Dermis blood vessel endothelial cell (primary cell): ENCODE measurements around the gene LYRM4. TPM values are rescaled to one million over a fixed set of nuclear protein-coding genes. Genes with fewer than 3 reads are reported as not detected.

Source experiments
- DNase-seq: peaks from one replicate; pipeline ENCODE4 v3.0.0; 2010
- total RNA-seq: library from RNA; depleted of rRNA; stranded (reverse); fragments of >200 nt; gene quantifications from 2 replicates; pipeline ENCODE4 v1.2.3, GENCODE V29; 2014

Gene LYRM4
- total RNA-seq, 1 donor from 2014 or later: 18.5 TPM

- DNase-seq: no peak
Measured at GRCh38 chr6:5241252-5241651, 19.5 kb downstream of the LYRM4 start.

GRCh38 chr6:5238336-5238735 lies 22.4 kb downstream of the LYRM4 start:
- DNase-seq: no peak

GRCh38 chr6:5237805-5238204 lies 22.9 kb downstream of the LYRM4 start:
- no peak for DNase-seq

- DNase-seq: no peak
Measured at GRCh38 chr6:5235830-5236229, 24.9 kb downstream of the LYRM4 start.

- DNase-seq: no peak
Measured at GRCh38 chr6:5234874-5235273, 25.9 kb downstream of the LYRM4 start.

- DNase-seq: no peak
Measured at GRCh38 chr6:5231289-5231688, 29.5 kb downstream of the LYRM4 start.

- no peak for DNase-seq
Measured at GRCh38 chr6:5230081-5230480, 30.7 kb downstream of the LYRM4 start.

GRCh38 chr6:5229356-5229755 lies 31.4 kb downstream of the LYRM4 start:
- DNase-seq: no peak

GRCh38 chr6:5223309-5223708 lies 37.4 kb downstream of the LYRM4 start:
- DNase-seq: no peak

- no peak for DNase-seq
Measured at GRCh38 chr6:5220443-5220842, 40.3 kb downstream of the LYRM4 start.

GRCh38 chr6:5219011-5219691 lies 41.6 kb downstream of the LYRM4 start:
- DNase-seq: no peak

GRCh38 chr6:5217356-5217755 lies 43.4 kb downstream of the LYRM4 start:
- no peak for DNase-seq

- DNase-seq: no peak
Measured at GRCh38 chr6:5215799-5216198, 45.0 kb downstream of the LYRM4 start.

- DNase-seq: peak; percentile 46
Measured at GRCh38 chr6:5215159-5215558, 45.6 kb downstream of the LYRM4 start.

- DNase-seq: peak; percentile 73
Measured at GRCh38 chr6:5214570-5215052, 46.1 kb downstream of the LYRM4 start.

- no peak for DNase-seq
Measured at GRCh38 chr6:5213836-5214235, 46.9 kb downstream of the LYRM4 start.

- DNase-seq: no peak
Measured at GRCh38 chr6:5211492-5211891, 49.3 kb downstream of the LYRM4 start.

GRCh38 chr6:5208471-5208971 lies 52.2 kb downstream of the LYRM4 start:
- no peak for DNase-seq

- DNase-seq: no peak
Measured at GRCh38 chr6:5208057-5208456, 52.7 kb downstream of the LYRM4 start.

GRCh38 chr6:5206920-5207561 lies 53.7 kb downstream of the LYRM4 start:
- no peak for DNase-seq

GRCh38 chr6:5205877-5206850 lies 54.6 kb downstream of the LYRM4 start:
- peak; percentile 71 for DNase-seq

- peak; percentile 76 for DNase-seq
Measured at GRCh38 chr6:5205035-5205507, 55.7 kb downstream of the LYRM4 start.

GRCh38 chr6:5204376-5204775 lies 56.4 kb downstream of the LYRM4 start:
- peak; percentile 48 for DNase-seq
